Kidney (tissue), 14 donors: ENCODE data around the gene NXPH4. TPM values are rescaled to one million over a fixed set of nuclear protein-coding genes. Genes with fewer than 3 reads are reported as not detected.

Experiments
- DNase-seq, 5 donors: peaks; one replicate each; pipeline ENCODE4 v3.0.0-alpha.2; 2013 to 2020
- FAIRE-seq: peaks from 2 replicates; lab custom pipeline; 2012; peaks lifted over from hg19 to GRCh38; lab: Jason Lieb, UNC
- H3K27ac ChIP-seq, 2 donors: one replicate each; pipeline ENCODE4 v1.7.0; 2013; ENCODE audit warnings: low read depth in 2 of 2, low read length in 2 of 2, inconsistent platforms in 1 of 2
- H3K27me3 ChIP-seq: one replicate; pipeline ENCODE4 v1.7.1; 2013; ENCODE audit warnings: low read length, inconsistent platforms; ENCODE audit not compliant: control insufficient read depth, insufficient read depth
- H3K36me3 ChIP-seq, 3 donors: one replicate each; pipeline versions ENCODE4 v1.7.0 to v1.7.1; 2013; ENCODE audit warnings: low read length in 3 of 3, control low read depth in 1 of 3, inconsistent platforms in 1 of 3; ENCODE audit not compliant: insufficient read depth in 3 of 3, control insufficient read depth in 2 of 3
- H3K4me1 ChIP-seq, 3 donors: one replicate each; pipeline versions ENCODE4 v1.7.0 to v1.7.1; 2013; ENCODE audit warnings: low read length in 3 of 3, inconsistent platforms in 1 of 3, low read depth in 1 of 3; ENCODE audit not compliant: control insufficient read depth in 2 of 3, insufficient read depth in 2 of 3
- H3K4me3 ChIP-seq, 3 donors: one replicate each; pipeline versions ENCODE4 v1.7.0 to v1.8.1; 2013; ENCODE audit warnings: low read length in 3 of 3, control low read depth in 1 of 3, inconsistent platforms in 1 of 3
- H3K9ac ChIP-seq, 3 donors: one replicate each; pipeline versions ENCODE4 v1.7.0 to v1.7.1; 2013; ENCODE audit warnings: low read length in 3 of 3, control low read depth in 1 of 3, inconsistent platforms in 1 of 3
- H3K9me3 ChIP-seq, 3 donors: one replicate each; pipeline versions ENCODE4 v1.7.0 to v1.7.1; 2013; ENCODE audit warnings: low read length in 3 of 3, control low read depth in 1 of 3, inconsistent platforms in 1 of 3; ENCODE audit not compliant: control insufficient read depth in 2 of 3, insufficient read depth in 1 of 3
- intact Hi-C: fragments of 100-400 bp; cut with DNase I; formaldehyde crosslinking; loops from one replicate; pipeline ENCODE4 v1.11.1; 2022
- polyA plus RNA-seq: library from polyadenylated mRNA; stranded (reverse); fragments of 350-450 nt; fragmentation: Illumina TruSeq; extraction: RNeasy Lipid Tissue Mini Kit (QIAGEN cat#74804); gene quantifications from one replicate; pipeline ENCODE4 v1.2.3, GENCODE V29; 2014; ENCODE audit warnings: low read depth, low replicate concordance; ENCODE audit not compliant: insufficient read depth
- total RNA-seq: library from RNA; stranded (reverse); fragmentation: NEBNext Ultra II Directional; extraction: Animal tissue kit (Norgen Biotek cat#: 25700); gene quantifications from one replicate; pipeline ENCODE4 v1.2.1, GENCODE V29; 2021
- TF ChIP-seq, protein P1 (sequence below): IDR thresholded peaks from 3 replicates; pipeline ENCODE4 v1.5.1; 2012; ENCODE audit warnings: mild to moderate bottlenecking, moderate library complexity, borderline replicate concordance; ENCODE audit not compliant: insufficient read depth; ENCODE audit errors: extremely low read depth
- donor health status: control.
- donor health status: control.
- donor health status: control.
- donor health status: control.
- donor health status: control.
- donor health status: DM: yes; HTN: yes; CAD: no.
- donor health status: Normal renal cell carcinoma (clear cell type).

Gene NXPH4
- total and polyA plus RNA-seq, 2 donors from 2014 or later = 0.16 to 0.71 TPM

DNA sequence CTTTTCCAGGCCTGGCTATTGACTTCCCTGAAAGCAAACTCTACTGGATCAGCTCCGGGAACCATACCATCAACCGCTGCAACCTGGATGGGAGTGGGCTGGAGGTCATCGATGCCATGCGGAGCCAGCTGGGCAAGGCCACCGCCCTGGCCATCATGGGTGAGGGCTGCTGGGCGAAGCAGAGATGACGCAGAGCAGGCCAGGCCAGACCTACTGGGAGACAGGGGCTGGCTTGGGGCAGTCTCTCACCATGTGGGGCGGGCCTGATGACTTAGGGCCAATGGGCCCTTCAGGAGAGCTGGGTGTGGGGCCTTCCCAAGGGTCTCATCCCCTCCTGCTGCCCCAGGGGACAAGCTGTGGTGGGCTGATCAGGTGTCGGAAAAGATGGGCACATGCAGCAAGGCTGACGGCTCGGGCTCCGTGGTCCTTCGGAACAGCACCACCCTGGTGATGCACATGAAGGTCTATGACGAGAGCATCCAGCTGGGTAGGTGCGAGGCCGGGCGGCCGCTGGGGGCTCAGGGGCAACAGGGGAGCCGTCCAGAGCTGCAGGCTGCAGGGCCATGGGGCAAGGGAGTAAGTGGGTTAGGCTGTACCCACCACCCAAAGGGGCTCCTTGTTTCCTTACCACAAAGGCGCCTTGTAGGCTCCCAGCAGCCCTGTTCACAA is 36.1 kb upstream of the NXPH4 start:
- Histone ChIP-seq H3K4me3 (no peak overlapping the region), H3K36me3 (peaks cover 0 to 21% (median 14%) of the 10 kb centered on the region in 3 donors), H3K27ac (no peak overlapping the region), H3K4me1 (no peaks in the 10 kb centered on the region), H3K9ac (no peak overlapping the region), H3K27me3 (no peaks in the 10 kb centered on the region), H3K9me3 (no peaks in the 10 kb centered on the region)
- DNase-seq (no peak), FAIRE-seq (no peak)
- TF ChIP-seq, protein P1, sequence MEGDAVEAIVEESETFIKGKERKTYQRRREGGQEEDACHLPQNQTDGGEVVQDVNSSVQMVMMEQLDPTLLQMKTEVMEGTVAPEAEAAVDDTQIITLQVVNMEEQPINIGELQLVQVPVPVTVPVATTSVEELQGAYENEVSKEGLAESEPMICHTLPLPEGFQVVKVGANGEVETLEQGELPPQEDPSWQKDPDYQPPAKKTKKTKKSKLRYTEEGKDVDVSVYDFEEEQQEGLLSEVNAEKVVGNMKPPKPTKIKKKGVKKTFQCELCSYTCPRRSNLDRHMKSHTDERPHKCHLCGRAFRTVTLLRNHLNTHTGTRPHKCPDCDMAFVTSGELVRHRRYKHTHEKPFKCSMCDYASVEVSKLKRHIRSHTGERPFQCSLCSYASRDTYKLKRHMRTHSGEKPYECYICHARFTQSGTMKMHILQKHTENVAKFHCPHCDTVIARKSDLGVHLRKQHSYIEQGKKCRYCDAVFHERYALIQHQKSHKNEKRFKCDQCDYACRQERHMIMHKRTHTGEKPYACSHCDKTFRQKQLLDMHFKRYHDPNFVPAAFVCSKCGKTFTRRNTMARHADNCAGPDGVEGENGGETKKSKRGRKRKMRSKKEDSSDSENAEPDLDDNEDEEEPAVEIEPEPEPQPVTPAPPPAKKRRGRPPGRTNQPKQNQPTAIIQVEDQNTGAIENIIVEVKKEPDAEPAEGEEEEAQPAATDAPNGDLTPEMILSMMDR = no peak
- intact Hi-C loops = no loop called here

DNA sequence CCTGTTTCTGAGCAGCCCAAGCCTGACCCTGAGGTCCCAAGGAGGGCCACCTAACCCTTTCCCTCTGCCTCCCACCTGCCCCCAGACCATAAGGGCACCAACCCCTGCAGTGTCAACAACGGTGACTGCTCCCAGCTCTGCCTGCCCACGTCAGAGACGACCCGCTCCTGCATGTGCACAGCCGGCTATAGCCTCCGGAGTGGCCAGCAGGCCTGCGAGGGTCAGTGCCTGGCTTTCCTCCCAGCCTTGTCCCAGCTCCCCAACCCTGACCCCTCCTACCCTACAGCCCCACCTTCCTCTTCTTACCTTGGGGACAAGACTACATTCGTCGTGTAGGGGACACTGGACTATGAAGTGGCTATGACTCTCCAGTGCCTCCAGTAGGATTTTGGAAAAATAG is 35.5 kb upstream of the NXPH4 start:
- Histone ChIP-seq H3K9me3 (no peaks in the 10 kb centered on the region), H3K9ac (no peak overlapping the region), H3K4me3 (no peak overlapping the region), H3K27ac (no peak overlapping the region), H3K36me3 (peaks cover 0 to 27% (median 14%) of the 10 kb centered on the region in 3 donors), H3K4me1 (no peaks in the 10 kb centered on the region), H3K27me3 (no peaks in the 10 kb centered on the region)
- intact Hi-C loops = no loop called here
- no peak for DNase-seq
- no peak for FAIRE-seq
- TF ChIP-seq, protein P1 = no peak

DNA sequence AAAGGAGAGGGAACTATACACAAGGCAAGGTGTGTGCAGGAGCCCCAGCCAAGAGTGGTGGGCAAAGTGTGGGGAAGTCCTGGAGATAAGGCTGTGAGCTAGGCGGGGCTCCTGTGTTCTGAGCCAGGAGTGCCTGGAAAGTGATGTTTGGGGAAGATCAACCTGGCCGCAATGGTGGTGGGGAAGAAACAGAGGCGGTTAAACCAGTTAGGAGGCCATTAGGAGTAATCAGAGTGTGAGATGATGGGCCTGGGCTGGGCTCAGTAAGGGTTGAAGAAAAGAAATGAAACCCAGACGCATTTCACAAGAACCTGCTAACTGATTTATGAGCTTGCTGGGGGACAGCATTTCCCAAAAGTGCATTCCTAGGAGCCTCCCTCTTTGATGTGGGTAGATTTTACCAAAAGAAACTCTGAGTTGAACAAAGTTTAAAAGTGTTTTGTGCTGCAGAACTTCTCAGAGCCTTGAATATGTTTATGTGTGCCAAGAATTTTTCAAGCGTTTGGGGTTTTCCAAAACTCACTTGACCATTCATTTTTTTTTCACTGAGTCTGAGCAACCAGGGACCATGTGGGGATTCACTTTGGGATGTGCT is 34.9 kb upstream of the NXPH4 start:
- Histone ChIP-seq H3K4me1 (no peaks in the 10 kb centered on the region), H3K27me3 (no peaks in the 10 kb centered on the region), H3K27ac (no peak overlapping the region), H3K36me3 (peaks cover 0 to 32% (median 8%) of the 10 kb centered on the region in 3 donors), H3K9me3 (no peaks in the 10 kb centered on the region), H3K4me3 (no peak overlapping the region), H3K9ac (no peak overlapping the region)
- FAIRE-seq = no peak
- TF ChIP-seq, protein P1 = no peak
- no peak for DNase-seq
- intact Hi-C loops = no loop called here
